ENCODE measurements around the gene C19orf53. TPM values are rescaled to one million over a fixed set of nuclear protein-coding genes. Genes with fewer than 3 reads are reported as not detected.

The C19orf53 gene
- total and polyA plus RNA-seq, 2 of the 13 experiments (the other 11 are each of a cell fraction or from before 2014, with no cell fraction given) = 129 to 130 TPM

DNA sequence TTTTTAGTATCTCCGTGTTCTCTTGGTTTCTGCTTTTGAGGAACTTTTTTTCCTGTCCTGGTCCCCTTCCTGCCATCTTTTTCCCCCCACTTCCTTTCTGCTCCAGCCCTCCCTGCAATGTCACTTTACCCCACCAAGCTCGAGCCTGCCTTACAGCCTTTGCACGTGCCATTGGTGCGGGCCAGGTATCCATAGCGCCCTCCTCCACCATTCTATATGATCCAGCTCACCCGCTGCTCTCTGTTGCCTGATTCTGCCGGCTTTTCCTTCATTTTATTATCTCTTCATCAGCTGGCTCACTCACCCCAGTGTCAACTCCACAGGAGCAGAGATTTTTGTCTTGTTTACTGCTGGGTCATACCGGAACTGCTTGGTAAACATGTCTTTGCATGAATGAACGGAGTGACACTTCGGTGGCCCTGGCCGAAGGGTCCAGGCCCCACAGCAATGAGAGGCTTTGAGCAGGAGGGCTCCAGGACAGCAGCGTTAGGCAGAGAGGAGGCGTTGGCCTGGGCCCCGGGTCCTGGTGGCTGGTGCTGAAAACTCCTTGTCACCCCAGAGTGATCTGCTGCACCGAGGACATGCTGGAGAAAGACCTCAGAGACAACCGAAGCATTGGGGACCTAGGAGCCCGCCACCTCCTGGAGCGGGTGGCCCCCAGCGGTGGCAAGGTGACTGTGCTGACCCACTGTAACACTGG, 8.7 kb upstream of the C19orf53 start (continued):
- TF ChIP-seq SMARCE1 (IDR thresholded peaks at IDR 0.05; ENCODE audit: borderline replicate concordance) (no peak), NR2F6 (IDR thresholded peaks at IDR 0.05) (no peak), NR2F6 (CRISPR knock-in tag; IDR thresholded peaks at IDR 0.05) (0 out of 2 replicates have a peak, but pooled peaks have one; percentile 20), ZNF331 (CRISPR knock-in tag; IDR thresholded peaks at IDR 0.05) (0 out of 2 replicates have a peak, but pooled peaks have one; percentile 23), SALL1 (CRISPR knock-in tag; IDR thresholded peaks at IDR 0.05) (peak; percentile 46; the same call in 1 of the 2 replicates), KDM5B (CRISPR knock-in tag; IDR thresholded peaks at IDR 0.05; ENCODE audit: borderline replicate concordance) (0 out of 2 replicates have a peak, but pooled peaks have one; percentile 15), KDM2A (CRISPR knock-in tag; IDR thresholded peaks at IDR 0.05; ENCODE audit: borderline replicate concordance, low read depth) (no peak), ZFY (CRISPR knock-in tag; IDR thresholded peaks at IDR 0.05) (0 out of 2 replicates have a peak, but pooled peaks have one; percentile 9), UBTF (CRISPR knock-in tag; IDR thresholded peaks at IDR 0.05) (peak; percentile 59; the same call in 1 of the 2 replicates), ZFX (CRISPR knock-in tag; IDR thresholded peaks at IDR 0.05; ENCODE audit: low read depth) (0 out of 2 replicates have a peak, but pooled peaks have one; percentile 35)
- TF ChIP-seq, protein P1, sequence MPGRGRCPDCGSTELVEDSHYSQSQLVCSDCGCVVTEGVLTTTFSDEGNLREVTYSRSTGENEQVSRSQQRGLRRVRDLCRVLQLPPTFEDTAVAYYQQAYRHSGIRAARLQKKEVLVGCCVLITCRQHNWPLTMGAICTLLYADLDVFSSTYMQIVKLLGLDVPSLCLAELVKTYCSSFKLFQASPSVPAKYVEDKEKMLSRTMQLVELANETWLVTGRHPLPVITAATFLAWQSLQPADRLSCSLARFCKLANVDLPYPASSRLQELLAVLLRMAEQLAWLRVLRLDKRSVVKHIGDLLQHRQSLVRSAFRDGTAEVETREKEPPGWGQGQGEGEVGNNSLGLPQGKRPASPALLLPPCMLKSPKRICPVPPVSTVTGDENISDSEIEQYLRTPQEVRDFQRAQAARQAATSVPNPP (CRISPR knock-in tag; IDR thresholded peaks at IDR 0.05) = no peak
- TF ChIP-seq, protein P2, sequence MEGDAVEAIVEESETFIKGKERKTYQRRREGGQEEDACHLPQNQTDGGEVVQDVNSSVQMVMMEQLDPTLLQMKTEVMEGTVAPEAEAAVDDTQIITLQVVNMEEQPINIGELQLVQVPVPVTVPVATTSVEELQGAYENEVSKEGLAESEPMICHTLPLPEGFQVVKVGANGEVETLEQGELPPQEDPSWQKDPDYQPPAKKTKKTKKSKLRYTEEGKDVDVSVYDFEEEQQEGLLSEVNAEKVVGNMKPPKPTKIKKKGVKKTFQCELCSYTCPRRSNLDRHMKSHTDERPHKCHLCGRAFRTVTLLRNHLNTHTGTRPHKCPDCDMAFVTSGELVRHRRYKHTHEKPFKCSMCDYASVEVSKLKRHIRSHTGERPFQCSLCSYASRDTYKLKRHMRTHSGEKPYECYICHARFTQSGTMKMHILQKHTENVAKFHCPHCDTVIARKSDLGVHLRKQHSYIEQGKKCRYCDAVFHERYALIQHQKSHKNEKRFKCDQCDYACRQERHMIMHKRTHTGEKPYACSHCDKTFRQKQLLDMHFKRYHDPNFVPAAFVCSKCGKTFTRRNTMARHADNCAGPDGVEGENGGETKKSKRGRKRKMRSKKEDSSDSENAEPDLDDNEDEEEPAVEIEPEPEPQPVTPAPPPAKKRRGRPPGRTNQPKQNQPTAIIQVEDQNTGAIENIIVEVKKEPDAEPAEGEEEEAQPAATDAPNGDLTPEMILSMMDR (CRISPR knock-in tag; IDR thresholded peaks at IDR 0.05) = peak; percentile 20; the same call in 1 of the 2 replicates
- TF ChIP-seq, protein P3, sequence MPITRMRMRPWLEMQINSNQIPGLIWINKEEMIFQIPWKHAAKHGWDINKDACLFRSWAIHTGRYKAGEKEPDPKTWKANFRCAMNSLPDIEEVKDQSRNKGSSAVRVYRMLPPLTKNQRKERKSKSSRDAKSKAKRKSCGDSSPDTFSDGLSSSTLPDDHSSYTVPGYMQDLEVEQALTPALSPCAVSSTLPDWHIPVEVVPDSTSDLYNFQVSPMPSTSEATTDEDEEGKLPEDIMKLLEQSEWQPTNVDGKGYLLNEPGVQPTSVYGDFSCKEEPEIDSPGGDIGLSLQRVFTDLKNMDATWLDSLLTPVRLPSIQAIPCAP (CRISPR knock-in tag; IDR thresholded peaks at IDR 0.05; ENCODE audit: low read depth) = no peak
- TF ChIP-seq, protein P4, sequence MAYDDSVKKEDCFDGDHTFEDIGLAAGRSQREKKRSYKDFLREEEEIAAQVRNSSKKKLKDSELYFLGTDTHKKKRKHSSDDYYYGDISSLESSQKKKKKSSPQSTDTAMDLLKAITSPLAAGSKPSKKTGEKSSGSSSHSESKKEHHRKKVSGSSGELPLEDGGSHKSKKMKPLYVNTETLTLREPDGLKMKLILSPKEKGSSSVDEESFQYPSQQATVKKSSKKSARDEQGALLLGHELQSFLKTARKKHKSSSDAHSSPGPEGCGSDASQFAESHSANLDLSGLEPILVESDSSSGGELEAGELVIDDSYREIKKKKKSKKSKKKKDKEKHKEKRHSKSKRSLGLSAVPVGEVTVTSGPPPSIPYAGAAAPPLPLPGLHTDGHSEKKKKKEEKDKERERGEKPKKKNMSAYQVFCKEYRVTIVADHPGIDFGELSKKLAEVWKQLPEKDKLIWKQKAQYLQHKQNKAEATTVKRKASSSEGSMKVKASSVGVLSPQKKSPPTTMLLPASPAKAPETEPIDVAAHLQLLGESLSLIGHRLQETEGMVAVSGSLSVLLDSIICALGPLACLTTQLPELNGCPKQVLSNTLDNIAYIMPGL (CRISPR knock-in tag; IDR thresholded peaks at IDR 0.05; ENCODE audit: borderline replicate concordance in 1 of 2, low read depth in 1 of 2) = 0 out of 4 replicates have a peak, but pooled peaks of 1 of the 2 experiments have one; percentile 8
- TF ChIP-seq, protein P5, sequence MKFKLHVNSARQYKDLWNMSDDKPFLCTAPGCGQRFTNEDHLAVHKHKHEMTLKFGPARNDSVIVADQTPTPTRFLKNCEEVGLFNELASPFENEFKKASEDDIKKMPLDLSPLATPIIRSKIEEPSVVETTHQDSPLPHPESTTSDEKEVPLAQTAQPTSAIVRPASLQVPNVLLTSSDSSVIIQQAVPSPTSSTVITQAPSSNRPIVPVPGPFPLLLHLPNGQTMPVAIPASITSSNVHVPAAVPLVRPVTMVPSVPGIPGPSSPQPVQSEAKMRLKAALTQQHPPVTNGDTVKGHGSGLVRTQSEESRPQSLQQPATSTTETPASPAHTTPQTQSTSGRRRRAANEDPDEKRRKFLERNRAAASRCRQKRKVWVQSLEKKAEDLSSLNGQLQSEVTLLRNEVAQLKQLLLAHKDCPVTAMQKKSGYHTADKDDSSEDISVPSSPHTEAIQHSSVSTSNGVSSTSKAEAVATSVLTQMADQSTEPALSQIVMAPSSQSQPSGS (CRISPR knock-in tag; IDR thresholded peaks at IDR 0.05) = no peak

All from HepG2 (cell line).